HG02571 (cell line): Measurements from ENCODE around the gene B3GNT4.
"Not testable (repeated sequence)": the region's sequence is repeated elsewhere in the genome, so short reads cannot be mapped to it uniquely, and the experiment has no call there.

ENCODE experiments used
- ATAC-seq: cut with Tn5 transposase; IDR thresholded peaks from one replicate; pipeline ENCODE4 v1.9.1; 2021; ENCODE audit warnings: mild to moderate bottlenecking, moderate library complexity; ENCODE audit not compliant: unreplicated experiment

Gene B3GNT4

GRCh38 chr12:122187466-122187865 is 16.0 kb upstream of the B3GNT4 start:
- no peak for ATAC-seq

- no peak for ATAC-seq
These were observed 13.7 kb upstream of the B3GNT4 start for GRCh38 chr12:122189626-122190475.

- ATAC-seq, result no peak
These were observed 12.5 kb upstream of the B3GNT4 start for GRCh38 chr12:122190842-122191668.

GRCh38 chr12:122192441-122192840 is 11.1 kb upstream of the B3GNT4 start:
- ATAC-seq, result no peak

- ATAC-seq, result no peak
These were observed 8.7 kb upstream of the B3GNT4 start for GRCh38 chr12:122194804-122195203.

- ATAC-seq, result no peak
These were observed 8.1 kb upstream of the B3GNT4 start for GRCh38 chr12:122195405-122195804.

- no peak for ATAC-seq
These were observed 5.9 kb upstream of the B3GNT4 start for GRCh38 chr12:122197612-122197966.

GRCh38 chr12:122199484-122200355 is 3.8 kb upstream of the B3GNT4 start:
- no peak for ATAC-seq

GRCh38 chr12:122200541-122201175 is 2.9 kb upstream of the B3GNT4 start:
- no peak for ATAC-seq

- no peak for ATAC-seq
These were observed 2.1 kb upstream of the B3GNT4 start for GRCh38 chr12:122201381-122201780.

GRCh38 chr12:122202017-122202416 is 1.5 kb upstream of the B3GNT4 start:
- ATAC-seq, result no peak

GRCh38 chr12:122202811-122203210 is 698 bp upstream of the B3GNT4 start:
- ATAC-seq, result not testable (repeated sequence)

GRCh38 chr12:122204167-122205052 is 901 bp downstream of the B3GNT4 start:
- ATAC-seq, result no peak

- ATAC-seq, result no peak
These were observed 1.8 kb downstream of the B3GNT4 start for GRCh38 chr12:122205053-122205925.

GRCh38 chr12:122206111-122206881 is 2.8 kb downstream of the B3GNT4 start:
- ATAC-seq, result no peak

- ATAC-seq, result no peak
These were observed 3.5 kb downstream of the B3GNT4 start for GRCh38 chr12:122206976-122207375.

- no peak for ATAC-seq
These were observed 3.9 kb downstream of the B3GNT4 start for GRCh38 chr12:122207391-122207790.
